Posterior vena cava (tissue), 2 donors: ENCODE data around the gene PMF1. TPM values are rescaled to one million over a fixed set of nuclear protein-coding genes. Genes with fewer than 3 reads are reported as not detected.
A peak's percentile ranks its signal among the peaks of the same experiment; 100 is the strongest.

Experiments used
- DNase-seq: peaks from one replicate; pipeline ENCODE4 v3.0.0-alpha.2; 2020; ENCODE audit warnings: low spot score
- intact Hi-C, 2 donors: fragments of 100-400 bp; cut with DNase I; formaldehyde crosslinking; loops; one replicate each; pipeline versions ENCODE4 v1.14.1 to v1.14.2; 2022 to 2023
- total RNA-seq, 2 donors: library from RNA; stranded (reverse); fragmentation: NEBNext Ultra II Directional; extraction: Animal tissue kit (Norgen Biotek cat#: 25700); gene quantifications; one replicate each; pipeline ENCODE4 v1.2.1, GENCODE V29; 2021
- donor health status: DM: yes; HTN: yes; CAD: no.
- donor health status: DM: yes; HTN: yes; CAD: no.

PMF1 gene
- total RNA-seq, 2 donors from 2014 or later: 31.8 to 34.6 TPM

- intact Hi-C loops: no loop called here
Measured at GRCh38 chr1:156249593-156249992, 36.8 kb downstream of the PMF1 start.

DNA sequence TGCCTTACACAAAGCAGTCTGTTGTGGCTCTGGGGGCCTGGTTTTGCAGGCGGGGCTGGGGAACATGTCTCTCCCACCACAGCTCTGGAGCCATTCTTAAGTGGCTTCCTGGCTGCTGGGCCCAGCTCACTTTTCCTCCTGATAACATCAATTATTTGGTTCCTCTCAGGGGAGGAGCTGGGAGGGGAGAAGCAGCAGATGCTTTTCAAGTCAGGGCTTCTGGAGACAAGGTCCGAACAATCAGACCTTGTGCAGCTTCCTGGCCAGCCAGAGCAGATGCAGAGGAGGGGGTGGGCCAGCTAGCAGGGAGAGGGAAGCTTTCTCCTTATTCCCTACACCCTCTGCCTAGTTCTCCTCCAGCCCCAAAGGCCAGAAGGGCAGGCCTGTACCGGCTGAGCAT is 38.7 kb downstream of the PMF1 start:
- DNase-seq: no peak

More at GRCh38 chr1:156249593-156249992, 36.8 kb downstream of the PMF1 start:
- no peak for DNase-seq

GRCh38 chr1:156253634-156254033 is 40.8 kb downstream of the PMF1 start:
- DNase-seq: no peak
- intact Hi-C loops: no loop called here

More for the DNA sequence above, 38.7 kb downstream of the PMF1 start:
- intact Hi-C loops: no loop called here

- intact Hi-C loops: no loop called here
- DNase-seq: no peak
Measured at GRCh38 chr1:156257711-156258110, 44.9 kb downstream of the PMF1 start.

DNA sequence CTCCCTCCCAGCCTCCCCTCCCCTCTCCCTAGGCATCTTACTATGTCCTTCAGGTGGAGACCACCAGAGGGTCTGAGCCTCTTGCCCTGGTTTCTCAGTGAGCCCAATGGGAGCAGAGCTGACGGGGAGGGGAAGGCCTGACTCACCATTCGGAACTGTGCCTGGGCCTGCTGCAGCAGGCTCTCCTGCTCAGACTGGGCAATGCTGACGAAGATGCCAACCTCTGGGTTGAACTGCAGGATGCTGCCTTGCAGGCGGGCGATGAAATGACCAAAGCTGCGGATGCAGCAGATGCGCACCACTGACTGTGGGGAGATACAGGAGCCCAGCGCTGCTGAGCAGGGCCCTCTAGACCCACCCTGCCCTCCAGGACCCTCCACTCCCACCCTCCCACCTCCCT is 46.1 kb downstream of the PMF1 start:
- intact Hi-C loops: no loop called here
- DNase-seq: no peak

DNA sequence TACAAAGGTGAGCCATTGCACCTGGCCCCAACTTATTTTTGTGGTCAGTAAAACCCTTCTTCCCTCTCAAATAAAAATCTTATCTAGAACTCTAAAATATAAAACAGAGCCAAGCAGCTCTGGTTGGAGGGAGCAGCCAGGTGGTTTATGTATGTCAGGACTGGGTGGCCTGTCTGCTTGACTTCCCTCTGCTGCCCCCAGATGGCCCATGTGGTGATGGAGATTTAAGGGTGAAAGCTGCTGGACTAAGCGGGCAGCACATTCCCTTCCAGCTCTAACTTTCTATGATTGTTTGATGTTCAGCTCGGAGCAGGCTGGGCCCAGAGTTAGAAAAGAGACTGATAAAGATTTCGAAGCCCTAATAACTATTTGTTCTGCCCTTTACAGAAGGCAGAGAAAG is 47.0 kb downstream of the PMF1 start:
- DNase-seq: no peak
- intact Hi-C loops: no loop called here

- no peak for DNase-seq
- intact Hi-C loops: no loop called here
Measured at GRCh38 chr1:156260896-156261295, 48.1 kb downstream of the PMF1 start.

DNA sequence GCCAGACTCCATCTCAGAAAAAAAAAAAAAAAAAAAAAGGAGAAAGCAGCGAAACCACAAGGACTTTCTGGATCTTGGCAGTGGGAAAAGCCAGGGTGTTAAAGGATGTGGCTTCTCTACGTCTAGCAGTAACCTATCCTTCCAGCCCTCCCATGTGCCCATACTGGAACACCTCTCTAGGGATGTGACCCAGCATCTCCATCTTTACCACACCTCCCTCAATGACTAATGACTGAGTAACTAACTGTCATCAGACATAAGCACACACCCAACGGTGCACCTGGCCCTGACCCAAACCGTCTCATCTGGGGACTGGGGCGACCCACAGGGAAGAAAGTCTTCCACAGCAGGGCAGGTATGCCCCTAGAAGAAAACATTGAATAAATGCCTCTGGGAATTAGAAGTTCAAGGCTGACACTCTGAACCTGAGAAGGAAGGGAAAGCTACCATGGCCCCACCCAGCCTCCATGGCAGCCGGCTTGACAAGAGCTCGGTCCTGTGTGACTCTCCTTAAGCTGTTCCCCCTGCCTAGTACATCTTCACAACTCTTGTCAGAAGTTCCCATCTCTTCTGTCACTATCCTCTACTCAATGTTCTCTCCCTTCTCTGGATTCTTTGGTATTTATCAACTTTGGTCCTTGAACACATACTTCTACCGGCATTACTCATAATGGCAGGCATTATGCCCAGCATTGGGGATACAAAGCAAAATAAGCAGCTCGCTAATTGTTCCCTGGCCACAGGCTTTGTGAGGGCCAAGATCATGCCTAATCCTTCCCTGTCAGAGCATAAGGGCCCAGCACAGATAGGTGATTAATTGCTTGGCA is 49.9 kb downstream of the PMF1 start:
- intact Hi-C loops: no loop called here

GRCh38 chr1:156263288-156263655 is 50.5 kb downstream of the PMF1 start:
- DNase-seq: no peak
- intact Hi-C loops: no loop called here

More for the DNA sequence above, 49.9 kb downstream of the PMF1 start:
- no peak for DNase-seq

DNA sequence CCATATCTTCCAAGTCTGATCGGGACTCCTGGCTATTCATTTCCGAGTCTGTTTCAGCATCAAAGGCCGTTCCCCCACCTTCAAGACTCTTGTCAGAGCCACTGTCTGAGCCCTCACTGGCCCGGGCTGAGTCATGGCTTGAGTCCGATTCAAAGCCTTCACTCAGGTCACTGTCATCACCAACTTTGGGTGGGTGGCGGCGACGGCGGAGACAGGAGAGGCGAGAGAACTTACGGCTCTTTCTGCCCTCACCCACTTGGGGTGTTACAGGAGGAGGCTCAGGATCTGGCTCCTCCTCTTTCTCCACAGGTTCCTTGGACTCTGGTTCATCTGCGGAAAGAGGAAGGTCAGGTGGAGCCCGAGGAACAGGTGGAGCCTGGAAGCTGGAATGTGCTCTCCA is 53.2 kb downstream of the PMF1 start:
- intact Hi-C loops: no loop called here
- DNase-seq: no peak

- intact Hi-C loops: no loop called here
- no peak for DNase-seq
Measured at GRCh38 chr1:156268336-156268735, 55.5 kb downstream of the PMF1 start.

- intact Hi-C loops: no loop called here
- no peak for DNase-seq
Measured at GRCh38 chr1:156270314-156270713, 57.5 kb downstream of the PMF1 start.

- no peak for DNase-seq
- intact Hi-C loops: no loop called here
Measured at GRCh38 chr1:156276532-156276931, 63.7 kb downstream of the PMF1 start.

DNA sequence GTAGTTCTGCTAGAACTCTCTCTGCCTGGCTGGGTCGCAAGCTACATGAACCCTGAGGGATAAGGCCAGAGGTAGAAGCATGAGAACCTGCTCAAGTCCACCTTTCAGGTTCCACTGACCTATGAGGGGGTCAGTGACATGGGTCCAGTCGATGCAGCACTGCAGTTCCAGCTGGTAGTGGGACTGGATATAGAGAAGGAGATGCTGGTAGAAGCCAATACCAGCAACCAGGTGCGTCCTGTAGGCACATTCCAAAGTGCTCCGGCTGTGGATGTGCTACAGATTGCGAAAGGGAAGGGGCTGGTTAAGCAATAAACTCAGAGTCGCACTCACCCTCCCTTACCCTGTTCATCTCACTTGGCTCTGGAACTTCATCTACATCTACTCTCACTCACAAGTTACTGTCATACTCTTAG is 64.2 kb downstream of the PMF1 start:
- intact Hi-C loops: no loop called here
- DNase-seq: peak; percentile 60

- intact Hi-C loops: no loop called here
- DNase-seq: no peak
Measured at GRCh38 chr1:156279837-156280236, 67.0 kb downstream of the PMF1 start.

GRCh38 chr1:156281281-156281680 is 68.5 kb downstream of the PMF1 start:
- intact Hi-C loops: no loop called here

DNA sequence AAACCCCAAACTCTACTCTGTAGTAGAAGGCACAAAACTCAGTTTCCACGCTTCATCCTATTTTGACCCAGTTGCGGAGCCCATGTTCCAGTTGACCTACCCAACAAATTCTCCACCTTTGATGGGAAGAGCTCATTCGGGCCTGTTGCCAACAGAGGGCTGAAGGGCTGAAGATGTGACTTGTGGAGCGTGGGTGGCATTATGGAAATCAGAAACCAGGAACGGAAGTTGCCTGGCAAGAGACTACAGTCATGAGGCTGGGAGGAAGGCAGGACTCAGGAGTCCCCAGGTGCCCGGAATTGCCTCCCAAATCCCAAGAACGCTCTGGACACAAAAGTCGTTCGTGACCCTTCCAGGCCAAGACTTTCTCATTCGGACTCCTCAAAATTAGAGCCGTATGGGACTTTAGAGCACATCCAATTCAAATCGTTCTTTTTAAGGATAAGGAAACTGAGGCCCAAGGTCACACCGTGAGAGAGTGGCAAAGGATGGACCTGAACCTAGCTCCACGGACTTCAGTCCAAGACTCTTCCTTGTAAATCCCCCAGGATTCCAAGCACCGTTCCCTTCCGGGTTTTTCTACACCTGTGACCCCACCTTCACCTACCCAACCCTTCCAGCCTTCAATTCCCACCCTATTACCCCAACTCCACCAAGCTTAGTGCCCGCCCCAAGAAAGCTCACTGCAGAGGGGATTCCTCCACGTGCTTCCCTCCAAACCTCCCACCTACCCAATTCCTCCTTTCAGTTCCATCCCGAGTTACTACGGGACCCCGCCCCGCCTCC is 69.1 kb downstream of the PMF1 start:
- intact Hi-C loops: no loop called here
- DNase-seq: no peak

More at GRCh38 chr1:156281281-156281680, 68.5 kb downstream of the PMF1 start:
- peak; percentile 76 for DNase-seq

- peak; percentile 99 for DNase-seq
- intact Hi-C loops: no loop called here
Measured at GRCh38 chr1:156282479-156283222, 69.8 kb downstream of the PMF1 start, which contains the start of gene SMG5. Gene SMG5, minus strand, starts transcription at chr1:156282825. Its CDS starts 145 bp downstream, at chr1:156282680.

GRCh38 chr1:156283521-156283920 is 70.7 kb downstream of the PMF1 start:
- no peak for DNase-seq
- intact Hi-C loops: no loop called here

GRCh38 chr1:156284112-156284511 is 71.3 kb downstream of the PMF1 start, which contains the start of gene TMEM79:
Gene TMEM79, plus strand, starts transcription at chr1:156284325. Its CDS starts 902 bp downstream, at chr1:156285227.
- intact Hi-C loops: no loop called here

More at GRCh38 chr1:156284112-156284511, 71.3 kb downstream of the PMF1 start, which contains the start of gene TMEM79:
- DNase-seq: no peak
